HG03095 (cell line): ENCODE measurements around the gene MTHFD2L.
"Not testable (repeated sequence)": the region's sequence is repeated elsewhere in the genome, so short reads cannot be mapped to it uniquely, and the experiment has no call there.

Experiments used
- ATAC-seq: cut with Tn5 transposase; IDR thresholded peaks from one replicate; pipeline ENCODE4 v1.9.1; 2021; ENCODE audit warnings: moderate library complexity; ENCODE audit not compliant: unreplicated experiment

The MTHFD2L gene

DNA sequence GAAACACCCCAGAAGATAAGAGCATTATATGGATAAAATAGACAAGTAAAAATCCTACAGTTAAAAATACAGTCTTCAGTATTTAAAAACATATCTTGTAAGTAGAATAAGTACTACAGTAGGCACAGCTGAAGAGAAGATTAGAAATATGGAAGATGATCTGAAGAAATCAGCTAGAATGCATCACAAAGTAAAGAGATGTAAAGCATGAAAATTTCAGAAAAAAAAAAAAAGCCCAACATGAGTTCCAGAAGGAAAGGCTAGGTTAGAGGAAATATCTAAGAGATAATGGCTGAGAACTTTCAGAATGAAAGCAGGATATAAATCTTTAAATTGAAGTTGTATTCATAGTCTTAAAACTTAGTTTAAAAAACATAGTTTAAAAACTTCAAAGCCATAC is 171.4 kb downstream of the MTHFD2L start:
- no peak for ATAC-seq

DNA sequence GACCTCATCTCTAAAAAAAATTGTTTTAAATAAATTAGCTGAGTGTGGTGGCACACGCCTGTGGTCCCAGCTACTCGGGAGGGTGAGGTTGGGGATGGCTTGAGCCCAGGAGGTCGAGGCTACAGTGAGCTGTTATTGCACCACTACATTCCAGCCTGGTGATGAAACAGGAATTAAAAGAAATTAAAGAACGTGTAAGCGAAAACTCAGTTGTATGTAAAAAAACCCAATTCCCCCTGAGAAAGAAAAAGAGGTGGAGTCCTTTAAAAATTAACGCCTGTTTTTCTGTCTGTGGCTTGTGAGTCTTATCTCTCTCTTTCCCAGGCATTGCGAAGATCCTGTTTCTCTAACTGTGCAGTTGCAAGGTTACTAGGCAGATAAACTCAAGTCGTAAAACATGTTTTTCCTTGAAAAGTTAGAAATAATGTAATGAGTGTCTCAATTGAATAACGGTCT is 172.4 kb downstream of the MTHFD2L start:
- no peak for ATAC-seq

DNA sequence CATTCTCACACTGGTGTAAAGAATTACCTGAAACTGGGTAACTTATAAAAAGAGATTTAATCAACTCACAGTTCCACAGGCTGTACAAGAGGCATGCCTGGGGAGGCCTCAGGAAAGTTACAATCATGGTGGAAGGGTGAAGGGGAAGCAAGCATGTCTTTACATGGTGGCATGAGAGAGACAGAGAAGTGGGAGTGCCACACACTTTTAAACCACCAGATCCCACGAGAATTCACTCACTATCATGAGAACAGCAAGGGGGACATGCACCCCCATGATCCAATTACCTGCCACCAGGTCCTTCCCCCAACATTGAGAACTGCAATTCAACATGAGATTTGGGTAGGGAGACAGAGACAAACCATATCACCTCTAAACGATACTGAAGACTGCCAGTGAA is 173.3 kb downstream of the MTHFD2L start:
- no peak for ATAC-seq

DNA sequence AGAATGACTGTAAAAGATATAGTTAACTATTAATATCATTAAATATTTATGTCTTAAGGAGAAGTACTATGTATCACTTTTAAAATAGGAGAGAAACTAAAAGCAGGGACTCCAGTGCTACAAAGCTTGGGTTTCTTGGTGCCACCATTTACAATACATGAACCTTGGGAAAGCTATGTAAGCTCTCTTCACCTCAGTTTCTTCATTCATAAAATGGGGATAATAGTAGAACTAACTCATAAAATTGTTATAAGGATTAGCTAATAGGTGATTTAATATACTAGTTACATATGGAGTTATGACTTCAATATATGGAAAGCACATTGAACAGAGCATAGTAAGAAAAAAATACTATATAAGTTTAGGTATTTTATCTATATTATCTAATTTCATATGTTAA is 174.0 kb downstream of the MTHFD2L start:
- ATAC-seq: no peak

DNA sequence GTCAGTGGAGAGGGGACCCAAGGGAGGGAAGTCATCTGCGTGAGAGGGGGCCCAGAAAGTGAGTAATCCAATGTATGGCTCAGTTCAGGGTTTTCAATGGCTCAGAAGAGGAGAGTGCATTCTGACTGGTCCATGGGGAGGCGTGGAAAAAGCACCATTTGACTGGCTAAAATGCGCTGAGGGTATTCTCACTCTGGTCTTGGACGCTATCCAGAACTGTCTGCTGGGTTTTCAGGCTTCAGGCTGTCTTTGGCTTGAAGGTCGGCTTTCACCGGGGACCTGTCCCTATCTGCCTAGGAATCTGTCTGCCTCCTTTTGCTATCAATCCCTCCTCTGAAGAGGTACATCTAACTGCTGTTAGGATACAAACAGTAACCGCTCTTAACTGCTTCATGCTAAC is 176.7 kb downstream of the MTHFD2L start:
- ATAC-seq: no peak

DNA sequence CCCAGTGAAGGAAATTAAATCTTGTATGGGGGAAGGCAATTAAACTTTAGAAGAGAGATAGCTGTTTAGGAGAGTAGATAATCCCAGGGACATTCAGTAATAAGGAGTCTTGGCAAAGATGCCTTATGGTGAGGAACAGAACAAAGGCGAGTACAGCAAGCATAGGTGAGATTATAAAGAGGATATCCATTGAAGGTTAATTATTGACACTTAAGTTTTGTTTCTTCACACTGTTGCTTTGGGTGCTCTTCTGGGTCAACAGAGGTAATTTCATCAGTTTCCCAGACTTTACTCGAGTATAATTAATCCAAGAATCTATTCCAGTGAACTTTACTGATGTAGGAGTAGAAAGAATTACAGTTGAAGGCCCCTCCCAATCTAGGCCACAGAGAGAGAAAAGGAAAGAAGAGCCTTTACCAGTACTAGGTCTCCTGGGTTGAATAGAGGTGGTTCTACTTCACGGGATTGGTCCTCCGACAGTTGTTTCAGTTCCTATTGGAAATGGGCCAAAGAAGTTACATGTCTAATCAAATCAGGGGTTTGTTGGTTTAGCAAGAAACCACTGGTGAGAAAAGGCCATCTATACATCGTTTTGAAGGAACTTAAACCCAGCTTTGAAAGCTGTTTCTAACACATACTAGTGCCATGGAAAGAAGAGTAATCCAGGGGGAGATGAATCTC is 177.6 kb downstream of the MTHFD2L start:
- ATAC-seq: peak; percentile 80

DNA sequence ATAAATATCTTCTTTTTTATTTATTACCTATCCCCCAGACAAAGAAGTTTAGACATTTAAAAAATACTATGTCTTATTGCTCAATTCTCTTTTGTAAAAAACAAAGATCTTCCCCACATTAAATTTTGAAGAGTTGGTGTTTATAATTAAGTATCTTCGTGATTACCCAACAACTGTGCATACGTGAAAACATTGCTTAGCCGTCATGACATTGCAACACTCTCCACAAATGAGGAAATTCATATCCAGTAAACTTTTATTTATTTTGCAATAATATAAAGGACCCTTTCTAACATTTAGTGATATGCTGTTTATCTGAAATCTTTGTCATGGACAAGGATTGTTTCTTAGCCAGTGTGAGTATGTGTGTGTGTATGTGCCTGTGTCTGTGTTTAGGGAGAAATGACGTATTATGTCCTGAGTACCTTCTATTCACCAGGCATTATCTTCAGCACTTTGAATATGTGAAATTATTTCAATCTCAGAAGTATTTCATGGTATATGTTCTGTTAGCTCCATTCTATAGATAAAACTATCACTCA is 180.9 kb downstream of the MTHFD2L start:
- no peak for ATAC-seq

DNA sequence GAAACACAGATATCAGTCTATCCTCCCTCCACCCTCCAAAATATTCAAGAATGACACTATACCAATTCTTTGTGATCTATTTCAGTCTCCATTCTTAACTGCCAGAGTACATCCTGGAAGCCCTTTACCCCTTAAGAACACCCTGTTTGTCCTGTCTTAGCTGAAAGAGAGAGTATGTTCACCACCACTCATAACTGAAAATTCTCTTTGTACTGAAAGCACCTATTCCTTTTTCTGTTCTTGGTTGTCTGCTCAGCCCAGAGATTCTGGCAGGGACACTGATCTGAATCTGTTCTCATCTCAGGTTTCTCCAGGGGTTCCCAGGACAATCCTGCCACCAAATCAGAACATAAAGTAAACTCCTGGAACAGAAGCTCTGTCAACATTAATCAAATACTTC is 181.6 kb downstream of the MTHFD2L start:
- no peak for ATAC-seq

DNA sequence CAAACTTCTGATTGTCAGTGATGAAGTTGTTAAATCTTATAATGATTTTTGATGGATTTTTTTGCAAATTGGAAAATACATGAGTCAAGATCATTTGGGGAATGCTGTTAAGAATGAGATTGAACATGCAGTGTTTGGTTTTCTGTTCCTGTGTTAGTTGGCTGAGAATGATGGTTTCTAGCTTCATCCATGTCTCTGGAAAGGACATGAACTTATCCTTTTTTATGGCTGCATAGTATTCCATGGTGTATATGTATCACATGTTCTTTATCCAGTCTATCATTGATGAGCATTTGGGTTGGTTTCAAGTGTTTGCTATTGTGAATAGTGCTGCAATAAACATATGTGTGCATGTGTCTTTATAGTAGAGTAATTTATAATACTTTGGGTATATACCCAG is 182.5 kb downstream of the MTHFD2L start:
- not testable (repeated sequence) for ATAC-seq

DNA sequence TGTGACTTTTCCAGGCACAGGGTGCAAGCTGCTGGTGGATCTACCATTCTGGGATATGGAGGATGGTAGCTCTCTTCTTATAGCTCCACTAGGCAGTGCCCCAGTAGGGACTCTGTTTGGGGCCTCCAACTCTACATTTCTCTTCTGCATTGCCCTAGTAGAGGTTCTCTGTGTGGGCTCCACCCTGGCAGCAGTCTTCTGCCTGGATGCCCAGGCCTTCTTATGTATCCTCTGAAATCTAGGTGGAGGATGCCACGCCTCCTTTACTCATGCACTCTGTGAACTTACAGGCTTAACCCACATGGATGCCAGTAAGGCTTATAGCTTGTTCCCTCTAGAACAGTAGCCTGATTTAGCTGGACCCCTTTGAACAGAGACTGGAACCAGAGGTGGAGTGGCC is 186.1 kb downstream of the MTHFD2L start:
- ATAC-seq: no peak
